ENCODE data around the gene PRKCE.

PRKCE gene

GRCh38 chr2:45789317-45789716 is 137.8 kb downstream of the PRKCE start:
- no peak overlapping the region for H3K4me3 ChIP-seq (ENCODE audit: control insufficient read depth, low read depth, low read length)
- no peak for DNase-seq (ENCODE audit: low read depth)
- TF ChIP-seq CTCF (conservative IDR thresholded peaks at IDR 0.05; ENCODE audit: control insufficient read depth, insufficient read depth, low read depth, low read length) = no peak

GRCh38 chr2:45789961-45790723 is 138.7 kb downstream of the PRKCE start:
- TF ChIP-seq CTCF (conservative IDR thresholded peaks at IDR 0.05; ENCODE audit: control insufficient read depth, insufficient read depth, low read depth, low read length) = no peak
- H3K4me3 ChIP-seq (ENCODE audit: control insufficient read depth, low read depth, low read length) = no peak overlapping the region
- DNase-seq (ENCODE audit: low read depth) = no peak

- DNase-seq (ENCODE audit: low read depth) = no peak
- no peak for TF ChIP-seq CTCF (conservative IDR thresholded peaks at IDR 0.05; ENCODE audit: control insufficient read depth, insufficient read depth, low read depth, low read length)
Measured at GRCh38 chr2:45793305-45793962, 142.0 kb downstream of the PRKCE start.

GRCh38 chr2:45794134-45794617 is 142.7 kb downstream of the PRKCE start:
- no peak overlapping the region for H3K4me3 ChIP-seq (ENCODE audit: control insufficient read depth, low read depth, low read length)
- peak; percentile 29 for DNase-seq (ENCODE audit: low read depth)
- TF ChIP-seq CTCF (conservative IDR thresholded peaks at IDR 0.05; ENCODE audit: control insufficient read depth, insufficient read depth, low read depth, low read length) = no peak

More at GRCh38 chr2:45793305-45793962, 142.0 kb downstream of the PRKCE start:
- H3K4me3 ChIP-seq (ENCODE audit: control insufficient read depth, low read depth, low read length) = no peak overlapping the region

- H3K4me3 ChIP-seq (ENCODE audit: control insufficient read depth, low read depth, low read length) = no peak overlapping the region
Measured at GRCh38 chr2:45796500-45796899, 145.0 kb downstream of the PRKCE start.

More at GRCh38 chr2:45796500-45796899, 145.0 kb downstream of the PRKCE start:
- DNase-seq (ENCODE audit: low read depth) = no peak
- TF ChIP-seq CTCF (conservative IDR thresholded peaks at IDR 0.05; ENCODE audit: control insufficient read depth, insufficient read depth, low read depth, low read length) = no peak
